Lower lobe of right lung (tissue), 2 donors: Measurements from ENCODE around the gene HEYL. TPM values are rescaled to one million over a fixed set of nuclear protein-coding genes. Genes with fewer than 3 reads are reported as not detected.

Source experiments
- ATAC-seq, 2 donors: fragments of 200-7000 bp; cut with Tn5 transposase; one replicate each; pipeline ENCODE4 v1.9.1; 2020 to 2022; ENCODE audit warnings: mild to moderate bottlenecking in 2 of 2, moderate library complexity in 2 of 2
- DNase-seq: peaks from one replicate; pipeline ENCODE4 v3.0.0-alpha.2; 2020
- H3K27ac ChIP-seq: fragments of 200-600 bp; one replicate; pipeline ENCODE4 v1.8.0; 2022
- H3K27me3 ChIP-seq: fragments of 200-600 bp; one replicate; pipeline ENCODE4 v1.8.0; 2022; ENCODE audit warnings: low read depth
- H3K36me3 ChIP-seq: fragments of 200-600 bp; one replicate; pipeline ENCODE4 v1.8.0; 2022; ENCODE audit warnings: mild to moderate bottlenecking
- H3K4me1 ChIP-seq: fragments of 200-600 bp; one replicate; pipeline ENCODE4 v1.8.0; 2022
- H3K4me3 ChIP-seq: fragments of 200-600 bp; one replicate; pipeline ENCODE4 v1.8.0; 2022; ENCODE audit warnings: mild to moderate bottlenecking
- H3K9me3 ChIP-seq: fragments of 200-600 bp; one replicate; pipeline ENCODE4 v1.8.0; 2022
- CTCF ChIP-seq: fragments of 200-600 bp; IDR thresholded peaks from one replicate; pipeline ENCODE4 v1.8.0; 2022; ENCODE audit warnings: antibody characterized with exemption, mild to moderate bottlenecking
- intact Hi-C: fragments of 100-400 bp; cut with DNase I; formaldehyde crosslinking; loops from one replicate; pipeline ENCODE4 v1.11.0; 2022
- total RNA-seq: library from RNA; stranded (reverse); fragmentation: NEBNext Ultra II Directional; extraction: Animal tissue kit (Norgen Biotek cat#: 25700); gene quantifications from one replicate; pipeline ENCODE4 v1.2.1, GENCODE V29; 2021
- donor health status: DM: no; HTN: yes; CAD: no; lungs with severe emphysema.

Gene HEYL
- total RNA-seq, 1 donor from 2014 or later: 10.4 TPM

- Histone ChIP-seq H3K27ac (no peak overlapping the region), H3K4me3 (no peak overlapping the region), H3K27me3 (peaks cover 37% of the 10 kb centered on the region), H3K4me1 (peaks cover 18% of the 10 kb centered on the region), H3K36me3 (no peaks in the 10 kb centered on the region), H3K9me3 (no peaks in the 10 kb centered on the region)
- intact Hi-C loops: no loop called here
- DNase-seq (no peak), ATAC-seq (no peak)
- TF ChIP-seq CTCF: no peak
Measured at GRCh38 chr1:39668894-39669293, 29.5 kb upstream of the HEYL start.

GRCh38 chr1:39668111-39668510 lies 28.7 kb upstream of the HEYL start:
- H3K4me1 ChIP-seq: peaks cover 18% of the 10 kb centered on the region
- no peaks in the 10 kb centered on the region for H3K36me3 ChIP-seq
- no peak overlapping the region for H3K27ac ChIP-seq
- DNase-seq: no peak
- no peaks in the 10 kb centered on the region for H3K9me3 ChIP-seq
- no peak for TF ChIP-seq CTCF
- intact Hi-C loops: no loop called here
- H3K4me3 ChIP-seq: no peak overlapping the region
- peaks cover 37% of the 10 kb centered on the region for H3K27me3 ChIP-seq
- ATAC-seq: no peak

GRCh38 chr1:39666772-39667171 lies 27.3 kb upstream of the HEYL start:
- Histone ChIP-seq H3K4me1 (peaks cover 9% of the 10 kb centered on the region), H3K9me3 (no peaks in the 10 kb centered on the region), H3K36me3 (no peaks in the 10 kb centered on the region), H3K27me3 (peaks cover 28% of the 10 kb centered on the region), H3K4me3 (no peak overlapping the region), H3K27ac (no peak overlapping the region)
- intact Hi-C loops: no loop called here
- no peak for TF ChIP-seq CTCF
- ATAC-seq (no peak), DNase-seq (no peak)

- no peak overlapping the region for H3K27ac ChIP-seq
- no peaks in the 10 kb centered on the region for H3K27me3 ChIP-seq
- no peak overlapping the region for H3K4me3 ChIP-seq
- TF ChIP-seq CTCF: no peak
- DNase-seq (no peak), ATAC-seq (no peak)
- H3K4me1 ChIP-seq: no peaks in the 10 kb centered on the region
- no peaks in the 10 kb centered on the region for H3K9me3 ChIP-seq
- no peaks in the 10 kb centered on the region for H3K36me3 ChIP-seq
- intact Hi-C loops: no loop called here
Measured at GRCh38 chr1:39663559-39663958, 24.1 kb upstream of the HEYL start.

- Histone ChIP-seq H3K4me1 (no peaks in the 10 kb centered on the region), H3K4me3 (no peak overlapping the region), H3K36me3 (no peaks in the 10 kb centered on the region), H3K9me3 (no peaks in the 10 kb centered on the region), H3K27me3 (no peaks in the 10 kb centered on the region), H3K27ac (no peak overlapping the region)
- TF ChIP-seq CTCF: no peak
- no peak for DNase-seq
- intact Hi-C loops: no loop called here
- no peak for ATAC-seq
Measured at GRCh38 chr1:39662861-39663260, 23.4 kb upstream of the HEYL start.

- Histone ChIP-seq H3K27ac (no peak overlapping the region), H3K4me3 (no peak overlapping the region), H3K9me3 (no peaks in the 10 kb centered on the region), H3K4me1 (no peaks in the 10 kb centered on the region), H3K36me3 (no peaks in the 10 kb centered on the region), H3K27me3 (no peaks in the 10 kb centered on the region)
- TF ChIP-seq CTCF: no peak
- DNase-seq: no peak
- intact Hi-C loops: no loop called here
- no peak for ATAC-seq
Measured at GRCh38 chr1:39659538-39659937, 20.1 kb upstream of the HEYL start.
